Central memory CD8-positive, alpha-beta T cell (primary cell): ENCODE measurements around the gene MAPK10.
"Not testable (repeated sequence)": the region's sequence is repeated elsewhere in the genome, so short reads cannot be mapped to it uniquely, and the experiment has no call there.

Experiments used
- ATAC-seq: fragments of 150-1000 bp; cut with Tn5 transposase; replicated peaks from 2 replicates; pipeline ENCODE4 v1.10.0; 2022; ENCODE audit warnings: mild to moderate bottlenecking, moderate FRiP score, moderate number of reproducible peaks; ENCODE audit not compliant: poor library complexity, severe bottlenecking; ENCODE audit errors: extremely low read depth
- DNase-seq, 2 donors: peaks; one replicate each; pipeline ENCODE4 v3.0.0; 2021; ENCODE audit warnings: low spot score in 2 of 2
- H3K27ac Mint-ChIP-seq: one replicate; pipeline ENCODE4 v1.8.0; 2022; ENCODE audit warnings: low read depth, mild to moderate bottlenecking, moderate library complexity, mixed read lengths
- H3K27me3 Mint-ChIP-seq: one replicate; pipeline ENCODE4 v1.8.0; 2022; ENCODE audit warnings: mixed read lengths
- H3K36me3 Mint-ChIP-seq: one replicate; pipeline ENCODE4 v1.8.0; 2022; ENCODE audit warnings: mild to moderate bottlenecking, moderate library complexity, mixed read lengths; ENCODE audit not compliant: insufficient read depth
- H3K4me1 Mint-ChIP-seq: one replicate; pipeline ENCODE4 v1.8.0; 2022; ENCODE audit warnings: mixed read lengths
- H3K4me3 Mint-ChIP-seq: one replicate; pipeline ENCODE4 v1.8.0; 2022; ENCODE audit warnings: mild to moderate bottlenecking, moderate library complexity, mixed read lengths
- H3K9me3 Mint-ChIP-seq: one replicate; pipeline ENCODE4 v1.8.0; 2022; ENCODE audit warnings: mixed read lengths

The MAPK10 gene

DNA sequence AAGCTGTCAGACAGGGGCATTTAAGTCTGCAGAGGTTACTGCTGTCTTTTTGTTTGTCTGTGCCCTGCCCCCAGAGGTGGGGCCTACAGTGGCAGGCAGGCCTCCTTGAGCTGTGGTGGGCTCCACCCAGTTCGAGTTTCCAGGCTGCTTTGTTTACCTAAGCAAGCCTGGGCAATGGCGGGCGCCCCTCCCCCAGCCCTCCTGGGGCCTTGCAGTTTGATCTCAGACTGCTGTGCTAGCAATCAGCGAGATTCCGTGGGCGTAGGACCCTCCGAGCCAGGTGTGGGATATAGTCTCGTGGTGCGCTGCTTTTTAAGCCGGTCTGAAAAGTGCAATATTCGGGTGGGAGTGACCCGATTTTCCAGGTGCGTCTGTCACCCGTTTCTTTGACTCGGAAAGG is 284.1 kb downstream of the MAPK10 start:
- H3K9me3 Mint-ChIP-seq, H3K27me3 Mint-ChIP-seq, ATAC-seq, H3K36me3 Mint-ChIP-seq, H3K4me3 Mint-ChIP-seq, H3K27ac Mint-ChIP-seq, DNase-seq, H3K4me1 Mint-ChIP-seq: not testable (repeated sequence)

DNA sequence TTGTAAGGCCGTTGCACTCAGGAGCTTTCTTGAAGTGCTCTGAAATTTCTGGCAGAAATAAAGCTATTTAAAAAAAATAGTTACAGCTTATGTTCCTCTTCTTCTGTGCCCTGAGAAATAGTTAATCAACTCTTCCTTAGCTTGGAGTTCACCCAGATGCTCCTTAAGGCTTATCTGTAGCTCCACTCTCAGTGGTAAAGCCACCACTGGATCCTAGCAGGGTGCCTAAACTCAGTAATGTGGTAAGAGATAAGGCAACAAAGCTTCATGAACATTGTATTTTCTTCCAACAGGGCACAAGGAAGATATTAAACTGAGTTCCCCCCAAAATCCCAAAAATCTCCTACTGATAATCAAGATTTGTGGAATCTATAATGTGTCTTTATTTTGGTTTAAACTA is 299.5 kb downstream of the MAPK10 start:
- no peaks in the 10 kb centered on the region for H3K27me3 Mint-ChIP-seq
- no peak for ATAC-seq
- H3K27ac Mint-ChIP-seq, result no peak overlapping the region
- DNase-seq, result no peak
- H3K36me3 Mint-ChIP-seq, result peaks cover 3% of the 10 kb centered on the region
- H3K4me3 Mint-ChIP-seq, result no peak overlapping the region
- H3K9me3 Mint-ChIP-seq, result peaks cover 18% of the 10 kb centered on the region
- no peaks in the 10 kb centered on the region for H3K4me1 Mint-ChIP-seq

DNA sequence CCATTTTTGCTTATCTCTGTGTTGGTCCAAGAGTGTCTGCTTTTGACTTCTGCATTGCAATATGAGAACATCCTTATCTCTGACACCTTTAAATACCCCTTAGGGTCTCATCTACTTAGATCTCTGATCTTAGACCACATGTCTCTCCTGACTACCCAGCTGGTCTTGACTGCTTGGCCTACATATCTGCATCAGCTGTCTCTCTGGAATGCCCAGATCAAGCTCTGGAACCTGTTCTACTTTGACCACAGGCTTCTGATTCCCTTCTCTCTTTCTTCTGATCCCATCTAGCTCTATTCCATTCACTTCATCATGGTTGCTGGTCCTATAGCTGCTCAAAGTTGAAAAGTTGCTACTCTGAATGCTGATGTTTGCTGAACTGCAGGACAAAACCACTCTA is 301.2 kb downstream of the MAPK10 start:
- H3K9me3 Mint-ChIP-seq, result peaks cover 18% of the 10 kb centered on the region
- DNase-seq (no peak), ATAC-seq (no peak)
- H3K27ac Mint-ChIP-seq, result no peak overlapping the region
- no peaks in the 10 kb centered on the region for H3K4me1 Mint-ChIP-seq
- peaks cover 3% of the 10 kb centered on the region for H3K36me3 Mint-ChIP-seq
- no peak overlapping the region for H3K4me3 Mint-ChIP-seq
- no peaks in the 10 kb centered on the region for H3K27me3 Mint-ChIP-seq

GRCh38 chr4:86055898-86056297 is 304.0 kb downstream of the MAPK10 start:
- Mint-ChIP-seq H3K36me3 (peaks cover 1% of the 10 kb centered on the region), H3K9me3 (peaks cover 18% of the 10 kb centered on the region), H3K27me3 (no peaks in the 10 kb centered on the region), H3K4me1 (no peaks in the 10 kb centered on the region), H3K4me3 (no peak overlapping the region), H3K27ac (no peak overlapping the region)
- no peak for DNase-seq
- ATAC-seq, result no peak

GRCh38 chr4:86054286-86055032 is 305.4 kb downstream of the MAPK10 start:
- no peak overlapping the region for H3K4me3 Mint-ChIP-seq
- peaks cover 1% of the 10 kb centered on the region for H3K36me3 Mint-ChIP-seq
- DNase-seq (no peak), ATAC-seq (no peak)
- H3K27me3 Mint-ChIP-seq, result no peaks in the 10 kb centered on the region
- H3K4me1 Mint-ChIP-seq, result no peaks in the 10 kb centered on the region
- no peak overlapping the region for H3K27ac Mint-ChIP-seq
- peaks cover 7% of the 10 kb centered on the region for H3K9me3 Mint-ChIP-seq

DNA sequence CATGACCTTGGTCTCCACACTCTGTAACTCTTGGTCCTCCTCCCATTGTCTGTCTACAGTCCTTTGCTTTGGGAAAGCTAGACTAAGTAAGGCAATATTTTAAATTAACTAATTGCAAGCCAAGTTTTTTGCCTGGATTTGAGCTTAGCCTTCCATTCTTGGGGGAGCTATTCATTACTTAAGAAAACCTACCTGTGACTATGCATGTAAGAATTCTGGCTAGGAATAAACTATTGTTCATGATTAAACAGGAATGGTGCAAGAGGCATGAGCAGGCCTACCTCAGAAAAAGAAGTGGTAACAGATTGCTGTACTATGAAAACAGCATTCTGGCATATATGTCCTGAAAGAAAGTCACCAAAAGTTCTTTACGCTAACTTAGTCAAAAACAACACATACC is 309.4 kb downstream of the MAPK10 start:
- Mint-ChIP-seq H3K9me3 (no peaks in the 10 kb centered on the region), H3K36me3 (no peaks in the 10 kb centered on the region), H3K27me3 (no peaks in the 10 kb centered on the region), H3K4me3 (no peak overlapping the region), H3K27ac (no peak overlapping the region), H3K4me1 (no peaks in the 10 kb centered on the region)
- DNase-seq, result no peak
- ATAC-seq, result no peak

DNA sequence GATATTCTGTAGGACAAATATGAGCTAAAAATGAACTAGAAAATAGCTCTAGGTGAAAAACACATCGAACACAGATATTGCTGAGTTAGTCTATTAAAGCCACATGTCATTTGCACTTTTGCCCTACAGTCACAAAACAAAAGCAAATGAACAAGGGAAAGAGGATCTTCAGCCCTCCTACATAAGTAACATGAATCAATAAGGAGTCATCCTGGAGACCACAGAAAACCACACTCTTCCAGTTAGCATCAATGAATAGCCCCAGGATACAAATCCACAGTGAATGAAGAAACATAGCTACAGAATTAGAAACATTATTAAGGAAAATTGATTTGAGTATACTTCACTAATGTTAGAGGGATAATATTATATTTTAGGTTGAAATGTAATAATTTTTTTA is 311.4 kb downstream of the MAPK10 start:
- no peak for ATAC-seq
- H3K27me3 Mint-ChIP-seq, result no peaks in the 10 kb centered on the region

GRCh38 chr4:86044593-86044985 is 315.3 kb downstream of the MAPK10 start:
- no peak for ATAC-seq
- no peak for DNase-seq
- no peaks in the 10 kb centered on the region for H3K36me3 Mint-ChIP-seq
- H3K4me3 Mint-ChIP-seq, result no peak overlapping the region
- no peak overlapping the region for H3K27ac Mint-ChIP-seq
- no peaks in the 10 kb centered on the region for H3K4me1 Mint-ChIP-seq
- no peaks in the 10 kb centered on the region for H3K9me3 Mint-ChIP-seq
- H3K27me3 Mint-ChIP-seq, result no peaks in the 10 kb centered on the region

More for the DNA sequence above, 311.4 kb downstream of the MAPK10 start:
- Mint-ChIP-seq H3K36me3 (no peaks in the 10 kb centered on the region), H3K9me3 (no peaks in the 10 kb centered on the region), H3K4me3 (no peak overlapping the region), H3K4me1 (no peaks in the 10 kb centered on the region), H3K27ac (no peak overlapping the region)
- no peak for DNase-seq

DNA sequence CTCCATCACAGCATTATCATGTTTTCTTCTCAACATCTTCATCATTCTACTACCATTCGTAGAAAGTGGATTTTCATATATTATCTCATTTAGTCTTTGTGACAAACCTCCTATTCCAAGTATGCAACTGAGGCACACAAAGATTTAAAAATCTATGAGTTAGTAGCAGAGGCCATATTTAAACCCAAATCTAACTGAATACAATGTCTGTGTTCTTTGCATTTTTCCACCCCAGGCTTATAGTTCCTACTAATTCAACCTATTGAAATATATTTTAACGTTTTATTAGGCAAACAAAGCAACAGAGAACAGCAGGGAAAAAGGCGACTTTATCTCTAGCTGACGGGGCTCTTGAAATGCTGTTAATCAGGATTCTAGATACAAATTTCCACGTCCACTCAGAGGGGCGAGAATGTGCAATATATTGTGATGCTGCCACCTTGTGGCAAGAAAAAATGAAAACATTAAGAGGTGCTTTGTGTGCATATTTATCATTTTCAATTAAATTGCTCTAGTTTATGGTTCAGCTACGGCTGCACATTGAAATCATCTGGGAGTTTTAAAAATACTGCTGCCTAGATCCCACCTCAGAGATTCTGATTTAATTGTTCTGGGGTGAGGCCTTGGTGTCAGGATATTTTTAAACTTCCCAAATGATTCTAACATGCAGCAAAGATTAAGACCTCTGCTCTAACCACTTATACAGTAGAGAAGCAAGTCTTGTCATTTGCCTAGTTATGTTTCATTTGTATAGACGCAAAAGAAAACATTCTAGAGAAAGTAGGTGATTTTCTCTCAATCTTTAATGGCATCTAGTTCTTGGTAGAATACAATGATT is 315.9 kb downstream of the MAPK10 start:
- ATAC-seq (no peak), DNase-seq (no peak)
- H3K27ac Mint-ChIP-seq, result no peak overlapping the region
- no peaks in the 10 kb centered on the region for H3K27me3 Mint-ChIP-seq
- H3K4me1 Mint-ChIP-seq, result no peaks in the 10 kb centered on the region
- H3K36me3 Mint-ChIP-seq, result no peaks in the 10 kb centered on the region
- no peak overlapping the region for H3K4me3 Mint-ChIP-seq
- H3K9me3 Mint-ChIP-seq, result no peaks in the 10 kb centered on the region

GRCh38 chr4:86038037-86038436 is 321.8 kb downstream of the MAPK10 start:
- Mint-ChIP-seq H3K4me3 (no peak overlapping the region), H3K4me1 (no peaks in the 10 kb centered on the region), H3K27ac (no peak overlapping the region), H3K36me3 (no peaks in the 10 kb centered on the region), H3K27me3 (no peaks in the 10 kb centered on the region), H3K9me3 (no peaks in the 10 kb centered on the region)
- DNase-seq (no peak), ATAC-seq (no peak)

- DNase-seq (no peak), ATAC-seq (no peak)
- Mint-ChIP-seq H3K36me3 (no peaks in the 10 kb centered on the region), H3K27ac (no peak overlapping the region), H3K4me3 (no peak overlapping the region), H3K27me3 (no peaks in the 10 kb centered on the region), H3K9me3 (no peaks in the 10 kb centered on the region), H3K4me1 (no peaks in the 10 kb centered on the region)
Measured at GRCh38 chr4:86036736-86037135, 323.1 kb downstream of the MAPK10 start.

DNA sequence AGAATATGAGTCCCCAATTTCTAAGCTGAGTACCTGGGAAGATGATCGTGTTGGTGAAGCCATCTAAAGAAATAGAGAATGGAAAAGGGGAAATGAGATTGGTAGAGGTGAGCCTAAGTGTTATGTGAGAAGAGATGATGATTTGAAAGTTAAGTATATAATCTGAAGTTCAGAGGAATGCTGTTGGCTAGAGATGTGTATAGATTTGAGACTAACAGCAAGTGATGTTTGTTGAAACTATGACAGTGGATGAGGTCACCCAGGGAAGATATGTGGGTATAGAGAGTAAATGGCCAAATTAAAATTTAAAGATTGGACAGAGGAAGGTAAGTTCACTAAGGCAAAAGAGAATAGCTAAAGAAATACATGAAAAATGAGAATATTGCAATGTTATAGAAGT is 324.2 kb downstream of the MAPK10 start:
- no peaks in the 10 kb centered on the region for H3K9me3 Mint-ChIP-seq
- no peaks in the 10 kb centered on the region for H3K4me1 Mint-ChIP-seq
- no peak for ATAC-seq
- H3K27me3 Mint-ChIP-seq, result no peaks in the 10 kb centered on the region
- no peak overlapping the region for H3K4me3 Mint-ChIP-seq
- H3K27ac Mint-ChIP-seq, result no peak overlapping the region
- no peak for DNase-seq
- H3K36me3 Mint-ChIP-seq, result no peaks in the 10 kb centered on the region

- ATAC-seq (no peak), DNase-seq (no peak)
- H3K27me3 Mint-ChIP-seq, result no peaks in the 10 kb centered on the region
- no peak overlapping the region for H3K27ac Mint-ChIP-seq
- H3K4me1 Mint-ChIP-seq, result no peaks in the 10 kb centered on the region
- H3K4me3 Mint-ChIP-seq, result no peak overlapping the region
- H3K9me3 Mint-ChIP-seq, result no peaks in the 10 kb centered on the region
- H3K36me3 Mint-ChIP-seq, result no peaks in the 10 kb centered on the region
Measured at GRCh38 chr4:86034616-86035015, 325.2 kb downstream of the MAPK10 start.
